Activated naive CD4-positive, alpha-beta T cell treated with anti-CD3 and anti-CD28 coated beads, Interleukin-2, amount 50 U/mL, for 72 hours (primary cell): ENCODE data around the gene ZFAND3. TPM values are rescaled to one million over a fixed set of nuclear protein-coding genes. Genes with fewer than 3 reads are reported as not detected.

ENCODE experiments used
- ATAC-seq, 2 donors: fragments of 150-1000 bp; cut with Tn5 transposase; 2 replicates each; pipeline ENCODE4 v1.10.0; 2021; ENCODE audit warnings: mild to moderate bottlenecking in 2 of 2, moderate library complexity in 2 of 2
- DNase-seq, 2 donors: peaks; one replicate each; pipeline ENCODE4 v3.0.0; 2021 to 2022; ENCODE audit warnings: low spot score in 2 of 2
- H3K27ac Mint-ChIP-seq, 2 donors: one replicate each; pipeline ENCODE4 v1.8.0; 2022; ENCODE audit warnings: mild to moderate bottlenecking in 2 of 2, mixed read lengths in 2 of 2
- H3K36me3 Mint-ChIP-seq, 2 donors: one replicate each; pipeline ENCODE4 v1.8.0; 2022; ENCODE audit warnings: mixed read lengths in 2 of 2
- H3K9me3 Mint-ChIP-seq, 2 donors: one replicate each; pipeline ENCODE4 v1.8.0; 2022; ENCODE audit warnings: mixed read lengths in 2 of 2
- total RNA-seq, 2 donors: library from RNA; stranded (reverse); gene quantifications; one replicate each; pipeline ENCODE4 v1.2.3, GENCODE V29; 2022

ZFAND3 gene
- total RNA-seq, 2 donors from 2014 or later: 34.1 to 37.2 TPM

GRCh38 chr6:37845026-37845911, 25.7 kb downstream of the ZFAND3 start:
- DNase-seq: no peak
- Mint-ChIP-seq H3K27ac (no peak overlapping the region), H3K9me3 (no peaks in the 10 kb centered on the region), H3K36me3 (peaks cover 0 to 19% of the 10 kb centered on the region in 2 donors)
- no peak for ATAC-seq

GRCh38 chr6:37845930-37846329, 26.4 kb downstream of the ZFAND3 start:
- ATAC-seq (no peak), DNase-seq (no peak)
- Mint-ChIP-seq H3K9me3 (no peaks in the 10 kb centered on the region), H3K27ac (no peak overlapping the region), H3K36me3 (peaks cover 0 to 19% of the 10 kb centered on the region in 2 donors)

- DNase-seq: no peak
These were observed 28.2 kb downstream of the ZFAND3 start for GRCh38 chr6:37847704-37848103.

GRCh38 chr6:37848371-37848770, 28.8 kb downstream of the ZFAND3 start:
- Mint-ChIP-seq H3K9me3 (no peaks in the 10 kb centered on the region), H3K27ac (no peak overlapping the region), H3K36me3 (peaks cover 0 to 16% of the 10 kb centered on the region in 2 donors)
- DNase-seq (no peak), ATAC-seq (no peak)

More at GRCh38 chr6:37847704-37848103, 28.2 kb downstream of the ZFAND3 start:
- no peak overlapping the region for H3K27ac Mint-ChIP-seq
- no peaks in the 10 kb centered on the region for H3K9me3 Mint-ChIP-seq
- H3K36me3 Mint-ChIP-seq: peaks cover 0 to 19% of the 10 kb centered on the region in 2 donors
- ATAC-seq: no peak

- no peaks in the 10 kb centered on the region for H3K9me3 Mint-ChIP-seq
- ATAC-seq (peak in 1 of 2 donors; percentile 46), DNase-seq (no peak)
- no peak overlapping the region for H3K27ac Mint-ChIP-seq
- no peaks in the 10 kb centered on the region for H3K36me3 Mint-ChIP-seq
These were observed 30.7 kb downstream of the ZFAND3 start for GRCh38 chr6:37850260-37850659.

GRCh38 chr6:37850728-37851285, 31.3 kb downstream of the ZFAND3 start:
- Mint-ChIP-seq H3K36me3 (no peaks in the 10 kb centered on the region), H3K27ac (peak overlapping the region in 1 of 2 donors; percentile 32), H3K9me3 (no peaks in the 10 kb centered on the region)
- ATAC-seq (peak in 1 of 2 donors; percentile 60), DNase-seq (no peak)

- no peaks in the 10 kb centered on the region for H3K36me3 Mint-ChIP-seq
- H3K9me3 Mint-ChIP-seq: no peaks in the 10 kb centered on the region
- ATAC-seq: peak in 1 of 2 donors; percentile 57
- H3K27ac Mint-ChIP-seq: no peak overlapping the region
- DNase-seq: no peak
These were observed 32.5 kb downstream of the ZFAND3 start for GRCh38 chr6:37851997-37852524.

- no peak for ATAC-seq
- H3K27ac Mint-ChIP-seq: no peak overlapping the region
- no peaks in the 10 kb centered on the region for H3K36me3 Mint-ChIP-seq
- no peak for DNase-seq
- H3K9me3 Mint-ChIP-seq: no peaks in the 10 kb centered on the region
These were observed 36.8 kb downstream of the ZFAND3 start for GRCh38 chr6:37856285-37856684.

GRCh38 chr6:37858363-37858762, 38.8 kb downstream of the ZFAND3 start:
- no peak for DNase-seq
- ATAC-seq: peak; percentile 86 to 92
- no peaks in the 10 kb centered on the region for H3K9me3 Mint-ChIP-seq
- H3K36me3 Mint-ChIP-seq: no peaks in the 10 kb centered on the region
- H3K27ac Mint-ChIP-seq: peak overlapping the region; percentile 14 to 96

GRCh38 chr6:37860226-37860839, 40.8 kb downstream of the ZFAND3 start:
- no peak for DNase-seq
- ATAC-seq: no peak
- Mint-ChIP-seq H3K36me3 (no peaks in the 10 kb centered on the region), H3K9me3 (no peaks in the 10 kb centered on the region), H3K27ac (peak overlapping the region in 1 of 2 donors; percentile 72)

GRCh38 chr6:37861452-37861851, 41.9 kb downstream of the ZFAND3 start:
- peak overlapping the region in 1 of 2 donors; percentile 51 for H3K27ac Mint-ChIP-seq
- H3K9me3 Mint-ChIP-seq: no peaks in the 10 kb centered on the region

GRCh38 chr6:37862430-37862829, 42.9 kb downstream of the ZFAND3 start:
- no peaks in the 10 kb centered on the region for H3K9me3 Mint-ChIP-seq
- no peaks in the 10 kb centered on the region for H3K36me3 Mint-ChIP-seq
- no peak overlapping the region for H3K27ac Mint-ChIP-seq
- ATAC-seq (no peak), DNase-seq (no peak)

More at GRCh38 chr6:37861452-37861851, 41.9 kb downstream of the ZFAND3 start:
- H3K36me3 Mint-ChIP-seq: no peaks in the 10 kb centered on the region
- ATAC-seq (no peak), DNase-seq (no peak)

GRCh38 chr6:37862992-37863391, 43.5 kb downstream of the ZFAND3 start:
- ATAC-seq: no peak

GRCh38 chr6:37864250-37864649, 44.7 kb downstream of the ZFAND3 start:
- H3K36me3 Mint-ChIP-seq: no peaks in the 10 kb centered on the region
- no peak overlapping the region for H3K27ac Mint-ChIP-seq
- H3K9me3 Mint-ChIP-seq: no peaks in the 10 kb centered on the region
- no peak for ATAC-seq
- DNase-seq: no peak

More at GRCh38 chr6:37862992-37863391, 43.5 kb downstream of the ZFAND3 start:
- no peak for DNase-seq
- H3K9me3 Mint-ChIP-seq: no peaks in the 10 kb centered on the region
- H3K27ac Mint-ChIP-seq: peak overlapping the region in 1 of 2 donors; percentile 7
- H3K36me3 Mint-ChIP-seq: no peaks in the 10 kb centered on the region

GRCh38 chr6:37865504-37865903, 46.0 kb downstream of the ZFAND3 start:
- H3K27ac Mint-ChIP-seq: peak overlapping the region in 1 of 2 donors; percentile 90

GRCh38 chr6:37866590-37867507, 47.3 kb downstream of the ZFAND3 start:
- peak; percentile 65 to 77 for ATAC-seq
- DNase-seq: no peak
- Mint-ChIP-seq H3K9me3 (peaks cover 7 to 11% of the 10 kb centered on the region in 2 donors), H3K27ac (peak overlapping the region in 1 of 2 donors; percentile 90), H3K36me3 (peaks cover 8 to 18% of the 10 kb centered on the region in 2 donors)

More at GRCh38 chr6:37865504-37865903, 46.0 kb downstream of the ZFAND3 start:
- Mint-ChIP-seq H3K9me3 (peaks cover 0 to 4% of the 10 kb centered on the region in 2 donors), H3K36me3 (peaks cover 0 to 5% of the 10 kb centered on the region in 2 donors)
- DNase-seq (no peak), ATAC-seq (no peak)
